HG02759 (cell line): ENCODE measurements around the gene CLPSL1.
"Not testable (repeated sequence)": the region's sequence is repeated elsewhere in the genome, so short reads cannot be mapped to it uniquely, and the experiment has no call there.

Source experiments
- ATAC-seq: cut with Tn5 transposase; IDR thresholded peaks from one replicate; pipeline ENCODE4 v1.9.1; 2021; ENCODE audit warnings: mild to moderate bottlenecking, moderate library complexity; ENCODE audit not compliant: unreplicated experiment

The CLPSL1 gene

GRCh38 chr6:35780719-35781118 lies at the start of gene CLPSL1:
CLPSL1 (plus strand) TSS chr6:35781019; CDS start chr6:35781111, 92 bp downstream.
- no peak for ATAC-seq

- ATAC-seq = peak; percentile 56
Observed at GRCh38 chr6:35731414-35731735, 49.4 kb upstream of the CLPSL1 start.

- peak; percentile 53 for ATAC-seq
Observed at GRCh38 chr6:35731736-35732532, 48.9 kb upstream of the CLPSL1 start.

- no peak for ATAC-seq
Observed at GRCh38 chr6:35733633-35734032, 47.2 kb upstream of the CLPSL1 start.

- ATAC-seq = not testable (repeated sequence)
Observed at GRCh38 chr6:35734319-35734718, 46.5 kb upstream of the CLPSL1 start.

GRCh38 chr6:35735452-35735851 lies 45.4 kb upstream of the CLPSL1 start:
- ATAC-seq = no peak

GRCh38 chr6:35736253-35736894 lies 44.4 kb upstream of the CLPSL1 start:
- ATAC-seq = no peak

GRCh38 chr6:35736982-35737412 lies 43.8 kb upstream of the CLPSL1 start, which contains the start of gene ARMC12:
ARMC12 (plus strand) TSS chr6:35737032; CDS start chr6:35737109, 77 bp downstream.
- no peak for ATAC-seq

- ATAC-seq = no peak
Observed at GRCh38 chr6:35737413-35738211, 43.2 kb upstream of the CLPSL1 start.

GRCh38 chr6:35739645-35740524 lies 40.9 kb upstream of the CLPSL1 start:
- ATAC-seq = no peak

GRCh38 chr6:35742842-35743241 lies 38.0 kb upstream of the CLPSL1 start:
- no peak for ATAC-seq

GRCh38 chr6:35745509-35745908 lies 35.3 kb upstream of the CLPSL1 start:
- ATAC-seq = no peak

- no peak for ATAC-seq
Observed at GRCh38 chr6:35746516-35746915, 34.3 kb upstream of the CLPSL1 start.

- ATAC-seq = no peak
Observed at GRCh38 chr6:35747877-35748276, 32.9 kb upstream of the CLPSL1 start.

GRCh38 chr6:35750557-35750956 lies 30.3 kb upstream of the CLPSL1 start:
- ATAC-seq = no peak

- no peak for ATAC-seq
Observed at GRCh38 chr6:35751594-35751993, 29.2 kb upstream of the CLPSL1 start.

- ATAC-seq = no peak
Observed at GRCh38 chr6:35752330-35752729, 28.5 kb upstream of the CLPSL1 start.

- ATAC-seq = no peak
Observed at GRCh38 chr6:35754452-35755277, 26.2 kb upstream of the CLPSL1 start.

- ATAC-seq = no peak
Observed at GRCh38 chr6:35755278-35755924, 25.4 kb upstream of the CLPSL1 start.
